ENCODE data around the gene RNF215. TPM values are rescaled to one million over a fixed set of nuclear protein-coding genes. Genes with fewer than 3 reads are reported as not detected.

RNF215 gene
- total and polyA plus RNA-seq, 2 of the 13 experiments (the other 11 are each of a cell fraction or from before 2014, with no cell fraction given): 5.3 to 6.1 TPM

DNA sequence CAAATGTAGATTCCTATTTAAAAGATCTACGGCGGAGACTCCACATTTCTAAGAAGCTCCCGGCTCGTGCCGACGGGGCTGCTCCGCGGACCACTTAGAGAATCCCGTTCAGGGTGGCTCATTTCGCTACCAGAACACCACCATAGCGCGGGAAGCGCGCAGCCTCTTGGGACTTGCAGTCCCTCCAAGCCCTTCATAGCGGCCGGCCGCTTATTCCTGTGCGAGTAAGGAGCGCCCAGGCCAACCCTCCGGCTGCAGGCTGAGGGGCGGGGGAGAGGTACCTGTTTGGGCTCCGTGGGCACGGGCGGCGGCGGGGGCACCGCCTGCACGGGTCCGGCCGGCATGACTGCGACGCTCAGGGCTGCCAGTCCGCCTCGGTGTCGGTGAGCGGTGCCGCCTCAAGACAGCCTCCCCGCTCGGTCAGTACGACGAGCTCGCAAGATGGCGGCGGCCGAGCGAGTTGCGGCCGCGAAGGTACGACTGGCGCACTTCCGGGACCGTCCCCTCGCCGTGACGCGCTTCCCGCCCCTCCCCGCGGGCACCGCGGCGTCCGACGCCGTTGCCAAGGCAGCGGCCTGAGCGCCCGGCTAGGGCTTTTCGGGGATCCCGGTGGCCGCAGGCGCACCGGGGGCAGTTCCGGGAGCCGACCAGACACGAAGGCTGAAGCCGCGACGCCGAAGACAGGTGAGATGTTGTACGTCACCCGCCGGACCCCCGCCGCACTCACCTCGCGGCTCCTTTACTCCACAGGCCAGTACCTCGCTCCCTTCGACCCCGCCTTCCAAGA lies 30.6 kb downstream of the RNF215 start, which contains the start of the genes CCDC157 and SF3A1 (continued):
- TF ChIP-seq GPN1 (CRISPR knock-in tag; IDR thresholded peaks at IDR 0.05; ENCODE audit: borderline replicate concordance) (no peak; the same call in 1 of the 2 replicates), SYNCRIP (IDR thresholded peaks at IDR 0.05; ENCODE audit: insufficient read depth, low read depth, low read length) (no peak), ERF (CRISPR knock-in tag; IDR thresholded peaks at IDR 0.05) (peak; percentile 67), KAT7 (CRISPR knock-in tag; IDR thresholded peaks at IDR 0.05; ENCODE audit: borderline replicate concordance) (peak; percentile 92; the same call in 1 of the 2 replicates), PCBP1 (IDR thresholded peaks at IDR 0.05; ENCODE audit: borderline replicate concordance, low read depth, low read length) (no peak), ZNF343 (CRISPR knock-in tag; IDR thresholded peaks at IDR 0.05) (no peak), ZNF644 (CRISPR knock-in tag; IDR thresholded peaks at IDR 0.05; ENCODE audit: low read depth) (no peak), ETV6 (CRISPR knock-in tag; conservative IDR thresholded peaks at IDR 0.05) (peak; percentile 70; the same call in 1 of the 2 replicates), KLF9 (CRISPR knock-in tag; IDR thresholded peaks at IDR 0.05; ENCODE audit: low read depth) (no peak)
- TF ChIP-seq, protein P1, sequence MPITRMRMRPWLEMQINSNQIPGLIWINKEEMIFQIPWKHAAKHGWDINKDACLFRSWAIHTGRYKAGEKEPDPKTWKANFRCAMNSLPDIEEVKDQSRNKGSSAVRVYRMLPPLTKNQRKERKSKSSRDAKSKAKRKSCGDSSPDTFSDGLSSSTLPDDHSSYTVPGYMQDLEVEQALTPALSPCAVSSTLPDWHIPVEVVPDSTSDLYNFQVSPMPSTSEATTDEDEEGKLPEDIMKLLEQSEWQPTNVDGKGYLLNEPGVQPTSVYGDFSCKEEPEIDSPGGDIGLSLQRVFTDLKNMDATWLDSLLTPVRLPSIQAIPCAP (CRISPR knock-in tag; IDR thresholded peaks at IDR 0.05; ENCODE audit: low read depth): no peak
- TF ChIP-seq, protein P2, sequence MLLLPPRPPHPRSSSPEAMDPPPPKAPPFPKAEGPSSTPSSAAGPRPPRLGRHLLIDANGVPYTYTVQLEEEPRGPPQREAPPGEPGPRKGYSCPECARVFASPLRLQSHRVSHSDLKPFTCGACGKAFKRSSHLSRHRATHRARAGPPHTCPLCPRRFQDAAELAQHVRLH (CRISPR knock-in tag; IDR thresholded peaks at IDR 0.05; ENCODE audit: borderline replicate concordance, low read depth): peak; percentile 10; the same call in 1 of the 2 replicates
- TF ChIP-seq, protein P3, sequence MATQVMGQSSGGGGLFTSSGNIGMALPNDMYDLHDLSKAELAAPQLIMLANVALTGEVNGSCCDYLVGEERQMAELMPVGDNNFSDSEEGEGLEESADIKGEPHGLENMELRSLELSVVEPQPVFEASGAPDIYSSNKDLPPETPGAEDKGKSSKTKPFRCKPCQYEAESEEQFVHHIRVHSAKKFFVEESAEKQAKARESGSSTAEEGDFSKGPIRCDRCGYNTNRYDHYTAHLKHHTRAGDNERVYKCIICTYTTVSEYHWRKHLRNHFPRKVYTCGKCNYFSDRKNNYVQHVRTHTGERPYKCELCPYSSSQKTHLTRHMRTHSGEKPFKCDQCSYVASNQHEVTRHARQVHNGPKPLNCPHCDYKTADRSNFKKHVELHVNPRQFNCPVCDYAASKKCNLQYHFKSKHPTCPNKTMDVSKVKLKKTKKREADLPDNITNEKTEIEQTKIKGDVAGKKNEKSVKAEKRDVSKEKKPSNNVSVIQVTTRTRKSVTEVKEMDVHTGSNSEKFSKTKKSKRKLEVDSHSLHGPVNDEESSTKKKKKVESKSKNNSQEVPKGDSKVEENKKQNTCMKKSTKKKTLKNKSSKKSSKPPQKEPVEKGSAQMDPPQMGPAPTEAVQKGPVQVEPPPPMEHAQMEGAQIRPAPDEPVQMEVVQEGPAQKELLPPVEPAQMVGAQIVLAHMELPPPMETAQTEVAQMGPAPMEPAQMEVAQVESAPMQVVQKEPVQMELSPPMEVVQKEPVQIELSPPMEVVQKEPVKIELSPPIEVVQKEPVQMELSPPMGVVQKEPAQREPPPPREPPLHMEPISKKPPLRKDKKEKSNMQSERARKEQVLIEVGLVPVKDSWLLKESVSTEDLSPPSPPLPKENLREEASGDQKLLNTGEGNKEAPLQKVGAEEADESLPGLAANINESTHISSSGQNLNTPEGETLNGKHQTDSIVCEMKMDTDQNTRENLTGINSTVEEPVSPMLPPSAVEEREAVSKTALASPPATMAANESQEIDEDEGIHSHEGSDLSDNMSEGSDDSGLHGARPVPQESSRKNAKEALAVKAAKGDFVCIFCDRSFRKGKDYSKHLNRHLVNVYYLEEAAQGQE (IDR thresholded peaks at IDR 0.05; ENCODE audit: borderline replicate concordance in 1 of 2, low read depth in 1 of 2, low read length in 2 of 2): no peak
- TF ChIP-seq, protein P4, sequence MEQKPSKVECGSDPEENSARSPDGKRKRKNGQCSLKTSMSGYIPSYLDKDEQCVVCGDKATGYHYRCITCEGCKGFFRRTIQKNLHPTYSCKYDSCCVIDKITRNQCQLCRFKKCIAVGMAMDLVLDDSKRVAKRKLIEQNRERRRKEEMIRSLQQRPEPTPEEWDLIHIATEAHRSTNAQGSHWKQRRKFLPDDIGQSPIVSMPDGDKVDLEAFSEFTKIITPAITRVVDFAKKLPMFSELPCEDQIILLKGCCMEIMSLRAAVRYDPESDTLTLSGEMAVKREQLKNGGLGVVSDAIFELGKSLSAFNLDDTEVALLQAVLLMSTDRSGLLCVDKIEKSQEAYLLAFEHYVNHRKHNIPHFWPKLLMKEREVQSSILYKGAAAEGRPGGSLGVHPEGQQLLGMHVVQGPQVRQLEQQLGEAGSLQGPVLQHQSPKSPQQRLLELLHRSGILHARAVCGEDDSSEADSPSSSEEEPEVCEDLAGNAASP (CRISPR knock-in tag; IDR thresholded peaks at IDR 0.05; ENCODE audit: borderline replicate concordance): peak; percentile 19; the same call in 1 of the 2 replicates
- TF ChIP-seq, protein P5, sequence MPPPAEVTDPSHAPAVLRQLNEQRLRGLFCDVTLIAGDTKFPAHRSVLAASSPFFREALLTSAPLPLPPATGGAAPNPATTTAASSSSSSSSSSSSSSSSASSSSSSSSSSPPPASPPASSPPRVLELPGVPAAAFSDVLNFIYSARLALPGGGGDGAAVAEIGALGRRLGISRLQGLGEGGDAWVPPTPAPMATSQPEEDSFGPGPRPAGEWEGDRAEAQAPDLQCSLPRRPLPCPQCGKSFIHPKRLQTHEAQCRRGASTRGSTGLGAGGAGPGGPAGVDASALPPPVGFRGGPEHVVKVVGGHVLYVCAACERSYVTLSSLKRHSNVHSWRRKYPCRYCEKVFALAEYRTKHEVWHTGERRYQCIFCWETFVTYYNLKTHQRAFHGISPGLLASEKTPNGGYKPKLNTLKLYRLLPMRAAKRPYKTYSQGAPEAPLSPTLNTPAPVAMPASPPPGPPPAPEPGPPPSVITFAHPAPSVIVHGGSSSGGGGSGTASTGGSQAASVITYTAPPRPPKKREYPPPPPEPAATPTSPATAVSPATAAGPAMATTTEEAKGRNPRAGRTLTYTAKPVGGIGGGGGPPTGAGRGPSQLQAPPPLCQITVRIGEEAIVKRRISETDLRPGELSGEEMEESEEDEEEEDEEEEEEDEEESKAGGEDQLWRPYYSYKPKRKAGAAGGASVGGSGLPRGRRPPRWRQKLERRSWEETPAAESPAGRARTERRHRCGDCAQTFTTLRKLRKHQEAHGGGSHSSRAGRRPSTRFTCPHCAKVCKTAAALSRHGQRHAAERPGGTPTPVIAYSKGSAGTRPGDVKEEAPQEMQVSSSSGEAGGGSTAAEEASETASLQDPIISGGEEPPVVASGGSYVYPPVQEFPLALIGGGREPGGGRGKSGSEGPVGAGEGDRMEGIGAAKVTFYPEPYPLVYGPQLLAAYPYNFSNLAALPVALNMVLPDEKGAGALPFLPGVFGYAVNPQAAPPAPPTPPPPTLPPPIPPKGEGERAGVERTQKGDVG (CRISPR knock-in tag; IDR thresholded peaks at IDR 0.05; ENCODE audit: borderline replicate concordance): no peak
- TF ChIP-seq, protein P6, sequence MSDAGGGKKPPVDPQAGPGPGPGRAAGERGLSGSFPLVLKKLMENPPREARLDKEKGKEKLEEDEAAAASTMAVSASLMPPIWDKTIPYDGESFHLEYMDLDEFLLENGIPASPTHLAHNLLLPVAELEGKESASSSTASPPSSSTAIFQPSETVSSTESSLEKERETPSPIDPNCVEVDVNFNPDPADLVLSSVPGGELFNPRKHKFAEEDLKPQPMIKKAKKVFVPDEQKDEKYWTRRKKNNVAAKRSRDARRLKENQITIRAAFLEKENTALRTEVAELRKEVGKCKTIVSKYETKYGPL (CRISPR knock-in tag; IDR thresholded peaks at IDR 0.05): peak; percentile 70; the same call in 1 of the 2 replicates
- TF ChIP-seq, protein P7, sequence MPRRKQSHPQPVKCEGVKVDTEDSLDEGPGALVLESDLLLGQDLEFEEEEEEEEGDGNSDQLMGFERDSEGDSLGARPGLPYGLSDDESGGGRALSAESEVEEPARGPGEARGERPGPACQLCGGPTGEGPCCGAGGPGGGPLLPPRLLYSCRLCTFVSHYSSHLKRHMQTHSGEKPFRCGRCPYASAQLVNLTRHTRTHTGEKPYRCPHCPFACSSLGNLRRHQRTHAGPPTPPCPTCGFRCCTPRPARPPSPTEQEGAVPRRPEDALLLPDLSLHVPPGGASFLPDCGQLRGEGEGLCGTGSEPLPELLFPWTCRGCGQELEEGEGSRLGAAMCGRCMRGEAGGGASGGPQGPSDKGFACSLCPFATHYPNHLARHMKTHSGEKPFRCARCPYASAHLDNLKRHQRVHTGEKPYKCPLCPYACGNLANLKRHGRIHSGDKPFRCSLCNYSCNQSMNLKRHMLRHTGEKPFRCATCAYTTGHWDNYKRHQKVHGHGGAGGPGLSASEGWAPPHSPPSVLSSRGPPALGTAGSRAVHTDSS (CRISPR knock-in tag; conservative IDR thresholded peaks at IDR 0.05): no peak
